K562 (cell line): ENCODE results near the gene TBC1D7. TPM values are rescaled to one million over a fixed set of nuclear protein-coding genes. Genes with fewer than 3 reads are reported as not detected.
A peak's percentile ranks its signal among the peaks of the same experiment; 100 is the strongest.

Experiments
- ARID3A ChIP-seq: IDR thresholded peaks from 2 replicates; pipeline ENCODE4 v1.6.1; 2012; ENCODE audit warnings: low read depth, low read length, improper control_type of control experiment, borderline replicate concordance
- BRF1 ChIP-seq: IDR thresholded peaks from 3 replicates; pipeline ENCODE4 v1.6.1; 2011; ENCODE audit warnings: borderline replicate concordance, mild to moderate bottlenecking; ENCODE audit not compliant: insufficient read length; ENCODE audit errors: extremely low read depth
- CEBPZ ChIP-seq: fragments of 150-350 bp; IDR thresholded peaks from 2 replicates; pipeline ENCODE4 v1.6.1; 2014; ENCODE audit warnings: low read depth, mild to moderate bottlenecking, low read length, borderline replicate concordance
- ETV1 ChIP-seq: fragments of 450-650 bp; conservative IDR thresholded peaks from 2 replicates; pipeline ENCODE4 v1.6.1; 2016; ENCODE audit warnings: missing genetic modification characterization, control low read depth, low read depth, missing compliant biosample characterization
- HES1 ChIP-seq: fragments of 450-650 bp; IDR thresholded peaks from 2 replicates; pipeline ENCODE4 v1.6.1; 2016; ENCODE audit warnings: low read depth, mild to moderate bottlenecking, moderate library complexity
- HMGN3 ChIP-seq: IDR thresholded peaks from 2 replicates; pipeline ENCODE4 v1.6.1; 2011; ENCODE audit warnings: borderline replicate concordance, low read depth, mild to moderate bottlenecking, mixed read lengths, low read length; ENCODE audit not compliant: insufficient read length; ENCODE audit errors: extremely low read depth
- KDM4B ChIP-seq, 2 experiments: fragments of 450-650 bp in 1 of 2; sonication (generic) in 1 of 2; IDR thresholded peaks; 2 replicates each; pipeline ENCODE4 v1.6.1; 2016 to 2017; ENCODE audit warnings: borderline replicate concordance in 2 of 2, antibody characterized with exemption in 1 of 2, low read depth in 1 of 2, mild to moderate bottlenecking in 1 of 2
- NFRKB ChIP-seq: fragments of 450-650 bp; IDR thresholded peaks from 2 replicates; pipeline ENCODE4 v1.6.1; 2016; ENCODE audit warnings: low read depth
- PKNOX1 ChIP-seq: fragments of 450-650 bp; IDR thresholded peaks from 2 replicates; pipeline ENCODE4 v1.6.1; 2016
- PPARD ChIP-seq: fragments of 250-450 bp; sonication (Bioruptor Pico); IDR thresholded peaks from 2 replicates; pipeline ENCODE4 v1.8.0; 2022; ENCODE audit warnings: inconsistent platforms, mild to moderate bottlenecking, moderate library complexity
- SIX5 ChIP-seq, 2 experiments: IDR thresholded peaks; 2 replicates each; pipeline ENCODE4 v1.6.1; 2011; ENCODE audit warnings: low read length in 2 of 2, borderline replicate concordance in 1 of 2, low read depth in 1 of 2, mild to moderate bottlenecking in 1 of 2, moderate library complexity in 1 of 2; ENCODE audit not compliant: insufficient read depth in 1 of 2
- SNRNP70 ChIP-seq: fragments of 200-400 bp; formaldehyde crosslinking; optimal IDR thresholded peaks from 2 replicates; pipeline ENCODE3; 2017; ENCODE audit warnings: low read depth, low read length
- VEZF1 ChIP-seq: fragments of 200-800 bp; sonication (Bioruptor generic); IDR thresholded peaks from 2 replicates; pipeline ENCODE4 v1.6.1; 2017; ENCODE audit warnings: missing genetic modification characterization, missing compliant biosample characterization
- ZNF561 ChIP-seq: fragments of 450-650 bp; formaldehyde crosslinking; conservative IDR thresholded peaks from 2 replicates; pipeline ENCODE4 v1.4.0; 2020; ENCODE audit warnings: mild to moderate bottlenecking, moderate library complexity
- polyA plus RNA-seq, 8 experiments: library from polyadenylated mRNA; depleted of rRNA in 4 of 8; stranded (reverse) in 5 of 8; unstranded in 3 of 8; fragments of >200 nt; fragmentation: Nextera tagmentation in 2 of 8; fragmentation: Illumina TruSeq in 1 of 8; extraction: Ambion mirVana in 2 of 8; extraction: Trizol in 1 of 8; gene quantifications; 2 replicates each; pipeline versions ENCODE4 v1.2.1 to v1.2.3, GENCODE V29; 2011 to 2014; ENCODE audit warnings: inconsistent platforms in 1 of 8, missing spikeins in 1 of 8
- total RNA-seq, 7 experiments: library from RNA; depleted of rRNA in 6 of 7; stranded (reverse); fragments of >200 nt in 6 of 7; fragmentation: Illumina TruSeq in 2 of 7; extraction: Trizol in 2 of 7; gene quantifications; 2 replicates each; pipeline versions ENCODE4 v1.2.1 to v1.2.3, GENCODE V29; 2011 to 2021; ENCODE audit warnings: low replicate concordance in 1 of 7
- TF ChIP-seq, protein P1 (sequence below): fragments of 450-650 bp; conservative IDR thresholded peaks from 2 replicates; pipeline ENCODE4 v1.6.1; 2016; ENCODE audit warnings: missing genetic modification characterization, low read depth, mild to moderate bottlenecking, control low read depth, missing compliant biosample characterization

The TBC1D7 gene
- total and polyA plus RNA-seq, 9 of the 15 experiments (the other 6 are each of a cell fraction or from before 2014, with no cell fraction given) = 49.4 to 107 (median 61.1) TPM

DNA sequence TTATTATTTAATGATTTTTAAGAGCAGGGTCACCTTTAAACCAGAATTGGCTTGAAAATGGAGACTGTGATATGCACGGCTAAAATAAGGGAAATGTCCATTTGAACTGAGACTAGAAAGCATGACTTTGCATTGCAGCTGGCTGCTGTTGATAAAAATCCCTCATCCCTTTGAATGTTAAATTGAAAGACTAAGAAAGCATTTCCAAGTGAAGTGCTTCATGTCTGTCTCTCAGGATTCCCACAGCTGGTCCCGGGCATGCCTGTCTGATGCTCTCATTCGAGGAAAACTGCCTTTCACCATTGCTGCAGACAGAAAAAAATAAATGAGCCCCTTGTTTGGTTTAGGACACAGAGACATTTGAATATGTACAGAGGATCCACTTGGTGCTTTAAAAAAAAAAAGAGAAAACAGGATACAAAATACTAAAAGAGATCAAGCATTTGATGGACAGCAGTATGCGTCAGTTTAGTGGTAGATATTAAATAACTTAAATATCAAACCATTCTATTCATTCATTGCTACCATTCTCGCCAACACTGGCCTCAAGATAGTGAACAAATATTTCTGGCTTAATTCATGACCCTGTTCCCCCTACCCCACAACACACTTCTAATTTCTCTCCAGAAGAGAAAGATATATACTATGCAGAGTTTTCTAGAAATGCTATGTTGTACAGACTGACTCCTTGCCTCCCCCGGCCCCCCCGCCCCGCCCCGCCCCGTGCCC, 55.0 kb downstream of the TBC1D7 start (continued):
- TF ChIP-seq PKNOX1 = peak; percentile 84
- TF ChIP-seq ETV1 = no peak
- TF ChIP-seq, protein P1, sequence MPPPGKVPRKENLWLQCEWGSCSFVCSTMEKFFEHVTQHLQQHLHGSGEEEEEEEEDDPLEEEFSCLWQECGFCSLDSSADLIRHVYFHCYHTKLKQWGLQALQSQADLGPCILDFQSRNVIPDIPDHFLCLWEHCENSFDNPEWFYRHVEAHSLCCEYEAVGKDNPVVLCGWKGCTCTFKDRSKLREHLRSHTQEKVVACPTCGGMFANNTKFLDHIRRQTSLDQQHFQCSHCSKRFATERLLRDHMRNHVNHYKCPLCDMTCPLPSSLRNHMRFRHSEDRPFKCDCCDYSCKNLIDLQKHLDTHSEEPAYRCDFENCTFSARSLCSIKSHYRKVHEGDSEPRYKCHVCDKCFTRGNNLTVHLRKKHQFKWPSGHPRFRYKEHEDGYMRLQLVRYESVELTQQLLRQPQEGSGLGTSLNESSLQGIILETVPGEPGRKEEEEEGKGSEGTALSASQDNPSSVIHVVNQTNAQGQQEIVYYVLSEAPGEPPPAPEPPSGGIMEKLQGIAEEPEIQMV (tag) = no peak
- no peak for TF ChIP-seq HES1
- no peak for TF ChIP-seq HMGN3
- no peak for TF ChIP-seq SNRNP70
- no peak for TF ChIP-seq BRF1
- no peak for TF ChIP-seq KDM4B (IDR thresholded peaks at IDR 0.05; ENCODE audit: borderline replicate concordance in 2 of 2, low read depth in 1 of 2)
- TF ChIP-seq NFRKB = peak; percentile 78
- TF ChIP-seq CEBPZ = no peak
- no peak for TF ChIP-seq ARID3A
- TF ChIP-seq PPARD (CRISPR knock-in tag) = no peak
- TF ChIP-seq ZNF561 (CRISPR knock-in tag) = no peak
- TF ChIP-seq VEZF1 (CRISPR knock-in tag) = no peak; the same call in none of the 2 replicates
- TF ChIP-seq SIX5 (IDR thresholded peaks at IDR 0.05; ENCODE audit: borderline replicate concordance in 1 of 2, insufficient read depth in 1 of 2, low read depth in 1 of 2, low read length in 2 of 2) = no peak
